AG10803 (cell line): ENCODE measurements around the gene FAXC.

Source experiments
- DNase-seq: peaks from one replicate; pipeline ENCODE4 v3.0.0; 2010; ENCODE audit warnings: low read depth
- H3K4me3 ChIP-seq: 2 replicates; pipeline ENCODE4 v1.5.1; 2011; ENCODE audit warnings: mild to moderate bottlenecking, low read length, control low read depth
- TF ChIP-seq, protein P1 (sequence below): conservative IDR thresholded peaks from 2 replicates; pipeline ENCODE4 v1.5.1; 2011; ENCODE audit warnings: mild to moderate bottlenecking, low read length, control low read depth, inconsistent platforms

The FAXC gene

DNA sequence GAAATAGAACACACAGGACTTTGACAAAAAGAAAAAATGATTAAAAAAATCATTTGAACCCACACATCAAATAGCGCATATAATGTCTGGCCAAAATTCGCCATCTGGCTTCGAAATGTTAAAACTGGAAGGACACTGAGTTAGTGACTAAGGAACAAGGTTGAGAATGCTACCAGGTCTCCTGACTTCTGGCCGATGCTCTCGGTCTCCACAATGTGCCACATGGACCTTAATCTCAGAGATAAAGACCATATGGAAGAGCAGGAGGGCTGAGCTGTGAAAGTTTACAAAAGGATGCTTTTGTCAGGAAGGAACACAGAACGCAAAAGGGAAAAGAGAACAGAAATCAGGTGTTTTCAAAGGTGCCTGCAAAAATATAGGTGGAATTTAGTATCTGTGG lies 54.7 kb downstream of the FAXC start:
- H3K4me3 ChIP-seq = no peak overlapping the region
- DNase-seq = no peak
- TF ChIP-seq, protein P1, sequence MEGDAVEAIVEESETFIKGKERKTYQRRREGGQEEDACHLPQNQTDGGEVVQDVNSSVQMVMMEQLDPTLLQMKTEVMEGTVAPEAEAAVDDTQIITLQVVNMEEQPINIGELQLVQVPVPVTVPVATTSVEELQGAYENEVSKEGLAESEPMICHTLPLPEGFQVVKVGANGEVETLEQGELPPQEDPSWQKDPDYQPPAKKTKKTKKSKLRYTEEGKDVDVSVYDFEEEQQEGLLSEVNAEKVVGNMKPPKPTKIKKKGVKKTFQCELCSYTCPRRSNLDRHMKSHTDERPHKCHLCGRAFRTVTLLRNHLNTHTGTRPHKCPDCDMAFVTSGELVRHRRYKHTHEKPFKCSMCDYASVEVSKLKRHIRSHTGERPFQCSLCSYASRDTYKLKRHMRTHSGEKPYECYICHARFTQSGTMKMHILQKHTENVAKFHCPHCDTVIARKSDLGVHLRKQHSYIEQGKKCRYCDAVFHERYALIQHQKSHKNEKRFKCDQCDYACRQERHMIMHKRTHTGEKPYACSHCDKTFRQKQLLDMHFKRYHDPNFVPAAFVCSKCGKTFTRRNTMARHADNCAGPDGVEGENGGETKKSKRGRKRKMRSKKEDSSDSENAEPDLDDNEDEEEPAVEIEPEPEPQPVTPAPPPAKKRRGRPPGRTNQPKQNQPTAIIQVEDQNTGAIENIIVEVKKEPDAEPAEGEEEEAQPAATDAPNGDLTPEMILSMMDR = no peak

DNA sequence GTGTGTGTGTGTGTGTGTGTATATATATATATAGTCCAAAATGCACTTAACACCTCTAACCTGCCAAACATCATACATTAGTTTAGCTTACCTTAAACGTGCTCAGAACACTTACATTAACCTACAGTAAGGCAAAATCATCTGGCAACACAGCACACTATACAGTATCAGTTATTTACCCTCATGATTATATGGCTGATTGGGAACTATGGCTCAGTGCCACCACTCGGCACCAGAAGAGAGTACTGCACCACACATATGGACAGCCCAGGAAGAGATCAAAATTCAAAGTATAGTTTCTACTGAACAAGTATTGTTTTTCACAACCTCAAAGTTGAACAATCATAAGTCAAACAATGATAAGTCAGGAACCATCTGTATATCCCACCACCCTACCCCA lies 59.8 kb downstream of the FAXC start:
- TF ChIP-seq, protein P1 = no peak
- H3K4me3 ChIP-seq = no peak overlapping the region
- no peak for DNase-seq

DNA sequence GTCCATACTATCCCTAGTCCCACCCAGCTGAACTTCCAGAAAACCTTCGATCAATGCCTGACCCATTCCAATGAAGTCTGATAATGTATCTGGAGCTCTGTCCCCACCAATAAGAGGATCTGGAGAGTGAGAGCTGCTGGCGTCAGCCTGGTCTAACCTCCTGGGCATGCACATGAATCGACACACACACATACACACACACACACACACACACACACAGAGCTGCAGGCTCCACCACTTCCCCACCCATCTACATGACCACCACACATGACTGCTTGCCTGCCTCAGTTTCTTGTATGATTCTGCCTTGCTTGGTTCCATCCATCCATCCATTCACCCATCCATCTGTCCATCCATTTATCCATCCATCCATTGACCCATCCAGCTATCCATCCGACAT lies 60.8 kb downstream of the FAXC start:
- no peak overlapping the region for H3K4me3 ChIP-seq
- no peak for DNase-seq
- TF ChIP-seq, protein P1 = no peak

DNA sequence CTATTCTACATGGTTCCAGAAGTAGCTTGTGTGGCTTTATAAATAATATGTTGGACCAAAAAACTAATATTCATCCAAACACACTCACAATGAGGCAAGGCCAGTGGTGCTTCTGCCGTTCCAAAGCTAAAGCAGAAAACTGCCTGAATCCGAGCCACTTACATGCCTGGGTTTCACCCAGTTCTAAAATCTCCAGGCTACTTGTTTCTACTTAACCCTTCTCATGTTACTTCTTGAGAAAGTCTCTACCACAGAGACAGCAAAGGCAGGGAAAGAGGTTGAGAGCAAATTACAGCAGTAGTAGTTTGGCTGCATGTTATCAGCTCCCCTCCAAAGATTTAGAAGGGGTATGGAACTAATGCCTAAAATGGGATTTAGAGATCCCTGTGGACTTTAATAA lies 62.0 kb downstream of the FAXC start:
- H3K4me3 ChIP-seq = no peak overlapping the region
- TF ChIP-seq, protein P1 = no peak
- no peak for DNase-seq

DNA sequence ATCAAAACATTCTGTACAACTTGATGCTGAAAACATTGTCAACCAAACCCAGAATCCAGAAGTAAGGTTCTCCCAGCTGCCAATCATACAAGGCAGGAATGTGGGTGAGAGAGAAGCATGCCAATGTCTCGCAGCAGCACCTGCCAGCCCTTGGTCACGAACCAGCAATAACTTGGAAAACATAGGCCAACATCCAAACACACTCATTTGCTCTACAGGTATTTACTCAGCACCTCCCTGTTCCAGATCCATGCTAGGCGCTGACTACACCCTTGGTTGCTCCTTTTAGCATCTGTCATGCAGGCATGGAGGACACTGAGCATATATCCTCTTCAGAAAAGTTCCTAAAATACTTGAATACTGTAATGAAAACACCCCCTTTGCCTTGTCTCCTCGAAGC lies 63.6 kb downstream of the FAXC start:
- no peak overlapping the region for H3K4me3 ChIP-seq
- TF ChIP-seq, protein P1 = no peak
- no peak for DNase-seq

DNA sequence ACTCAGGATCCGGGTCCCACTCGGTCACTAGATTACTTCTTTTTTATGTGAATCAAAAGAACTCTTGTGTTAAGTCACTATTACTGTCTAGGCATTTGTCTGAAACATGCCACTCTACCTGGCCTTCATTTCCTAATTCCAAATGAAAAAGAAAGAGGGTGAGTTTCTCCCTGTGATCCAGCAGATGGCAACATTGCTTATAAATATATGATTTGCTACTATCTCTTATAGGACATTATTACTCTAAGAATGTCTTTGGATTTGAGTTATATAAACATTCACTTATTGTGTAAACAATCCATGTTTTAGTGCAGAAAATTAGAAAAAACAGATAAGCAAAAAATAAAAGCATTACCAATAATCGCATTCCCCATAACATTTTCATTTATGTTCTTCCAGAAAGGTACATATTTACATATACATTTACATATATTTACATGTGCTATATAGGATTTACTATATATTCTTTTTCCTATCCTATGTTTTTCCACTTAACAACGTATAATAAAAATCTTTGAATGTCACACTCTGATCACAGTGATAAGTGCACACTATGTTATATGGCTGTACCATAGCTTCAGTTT lies 66.9 kb downstream of the FAXC start:
- H3K4me3 ChIP-seq = no peak overlapping the region
- TF ChIP-seq, protein P1 = peak; percentile 57
- DNase-seq = peak; percentile 5

DNA sequence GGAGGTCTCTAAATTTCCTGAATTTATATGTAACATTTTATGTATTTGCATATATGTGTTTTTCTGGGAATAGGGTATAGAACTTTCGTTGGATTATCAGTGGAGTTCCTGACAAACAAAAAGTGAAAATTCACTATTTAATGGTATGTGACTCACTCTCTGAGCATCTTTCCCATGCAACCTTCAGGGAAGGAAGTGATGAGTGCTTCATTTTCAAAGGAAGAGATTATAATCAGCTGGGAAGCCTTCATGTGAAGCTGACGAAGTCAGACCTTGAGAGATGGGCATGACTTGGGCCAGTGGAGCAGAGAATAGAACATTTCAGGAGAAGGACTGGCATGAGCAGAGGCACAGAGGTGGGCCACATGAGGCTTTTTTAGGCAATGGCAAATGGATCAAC lies 72.7 kb downstream of the FAXC start:
- DNase-seq = no peak
- no peak overlapping the region for H3K4me3 ChIP-seq
- TF ChIP-seq, protein P1 = no peak
